ENCODE measurements around the gene BEND6. TPM values are rescaled to one million over a fixed set of nuclear protein-coding genes. Genes with fewer than 3 reads are reported as not detected.

Gene BEND6
- total and polyA plus RNA-seq, 2 of the 13 experiments (the other 11 are each of a cell fraction or from before 2014, with no cell fraction given), result 0.20 to 0.21 TPM

GRCh38 chr6:56938649-56939191 lies 16.2 kb upstream of the BEND6 start:
- Histone ChIP-seq H3K36me3 (replicated peaks in 1 of 2; ENCODE audit: control insufficient read depth in 1 of 2, insufficient read depth in 2 of 2, low read length in 2 of 2) (no peaks in the 10 kb centered on the region), H3K9me3 (ENCODE audit: low read length) (0 out of 2 replicates have a peak, but pooled peaks cover 5% of the 10 kb centered on the region), H3K27ac (ENCODE audit: extremely low read length, insufficient read depth, low read length) (no peak overlapping the region), H3K4me2 (ENCODE audit: low read depth, low read length) (no peak overlapping the region), H3K4me1 (ENCODE audit: insufficient read depth, low read length) (no peaks in the 10 kb centered on the region), H3K9ac (ENCODE audit: insufficient read depth, low read depth, low read length) (no peak overlapping the region), H3K79me2 (ENCODE audit: insufficient read depth, low read length) (no peaks in the 10 kb centered on the region), H2AFZ (ENCODE audit: low read length) (no peak overlapping the region), H3K4me3 (replicated peaks in 1 of 3; ENCODE audit: insufficient read depth in 1 of 3, low read depth in 2 of 3, low read length in 3 of 3) (no peak overlapping the region), H3K27me3 (ENCODE audit: control insufficient read depth in 1 of 2, insufficient read depth in 2 of 2, low read length in 2 of 2) (no peaks in the 10 kb centered on the region), H4K20me1 (ENCODE audit: insufficient read depth, low read length) (no peaks in the 10 kb centered on the region)
- FAIRE-seq (no peak), DNase-seq (ENCODE audit: low spot score) (peak; percentile 13), ATAC-seq (peak; percentile 57)
- BruUV-seq (replicated peaks), result no TSS peak
- peak; percentile 63 for TF ChIP-seq FOSL2 (CRISPR knock-in tag; IDR thresholded peaks at IDR 0.05)
- TF ChIP-seq NR1H2 (CRISPR knock-in tag; IDR thresholded peaks at IDR 0.05; ENCODE audit: borderline replicate concordance, low read depth), result no peak
- in situ Hi-C loops (cut with HindIII; ENCODE audit: extremely low pct_ligation_motif_present, low pct_unique_long_range_greater_than_20kb) (no loop called here), intact Hi-C loops (cut with micrococcal nuclease; ENCODE audit: unreplicated experiment) (no loop called here)
- POLR2A ChIA-PET, result no interaction called here
- CTCF ChIA-PET (ENCODE audit: low intra/inter-chr PET ratio, low total read pairs), result no interaction called here
- 4% methylated on average over 1 of the region's 1 CpG for WGBS (ENCODE audit: low lambda C conversion rate)

- Histone ChIP-seq H3K4me1 (ENCODE audit: insufficient read depth, low read length) (no peaks in the 10 kb centered on the region), H3K36me3 (replicated peaks in 1 of 2; ENCODE audit: control insufficient read depth in 1 of 2, insufficient read depth in 2 of 2, low read length in 2 of 2) (no peaks in the 10 kb centered on the region), H3K27ac (ENCODE audit: extremely low read length, insufficient read depth, low read length) (no peak overlapping the region), H3K9me3 (ENCODE audit: low read length) (0 out of 2 replicates have a peak, but pooled peaks cover 5% of the 10 kb centered on the region), H3K9ac (ENCODE audit: insufficient read depth, low read depth, low read length) (no peak overlapping the region), H2AFZ (ENCODE audit: low read length) (no peak overlapping the region), H3K4me3 (replicated peaks in 1 of 3; ENCODE audit: insufficient read depth in 1 of 3, low read depth in 2 of 3, low read length in 3 of 3) (no peak overlapping the region), H3K27me3 (ENCODE audit: control insufficient read depth in 1 of 2, insufficient read depth in 2 of 2, low read length in 2 of 2) (no peaks in the 10 kb centered on the region), H3K79me2 (ENCODE audit: insufficient read depth, low read length) (no peaks in the 10 kb centered on the region), H3K4me2 (ENCODE audit: low read depth, low read length) (no peak overlapping the region), H4K20me1 (ENCODE audit: insufficient read depth, low read length) (no peaks in the 10 kb centered on the region)
- CTCF ChIA-PET (ENCODE audit: low intra/inter-chr PET ratio, low total read pairs), result no interaction called here
- in situ Hi-C loops (cut with HindIII; ENCODE audit: extremely low pct_ligation_motif_present, low pct_unique_long_range_greater_than_20kb) (no loop called here), intact Hi-C loops (cut with micrococcal nuclease; ENCODE audit: unreplicated experiment) (no loop called here)
- WGBS (ENCODE audit: low lambda C conversion rate), result 17% methylated on average over 5 of the region's 5 CpGs
- FAIRE-seq (no peak), ATAC-seq (no peak), DNase-seq (ENCODE audit: low spot score) (no peak)
- BruUV-seq (replicated peaks), result no TSS peak
- POLR2A ChIA-PET, result no interaction called here
- TF ChIP-seq ZBTB33 (CRISPR knock-in tag; IDR thresholded peaks at IDR 0.05) (0 out of 2 replicates have a peak, but pooled peaks have one; percentile 24), HOXA3 (CRISPR knock-in tag; IDR thresholded peaks at IDR 0.05) (no peak), ZNF770 (CRISPR knock-in tag; IDR thresholded peaks at IDR 0.05) (peak; percentile 78), E2F1 (CRISPR knock-in tag; IDR thresholded peaks at IDR 0.05) (no peak), ZBTB14 (CRISPR knock-in tag; IDR thresholded peaks at IDR 0.05) (no peak), CEBPB (IDR thresholded peaks at IDR 0.05; ENCODE audit: borderline replicate concordance, low read depth, low read length) (peak; percentile 37; the same call in 1 of the 2 replicates), CREB3 (CRISPR knock-in tag; IDR thresholded peaks at IDR 0.05) (no peak), HNF4A (CRISPR knock-in tag; IDR thresholded peaks at IDR 0.05) (0 out of 2 replicates have a peak, but pooled peaks have one; percentile 8)
Observed at GRCh38 chr6:56940463-56940862, 14.4 kb upstream of the BEND6 start.
